H9 (cell line): Measurements from ENCODE around the gene SLC25A42. TPM values are rescaled to one million over a fixed set of nuclear protein-coding genes. Genes with fewer than 3 reads are reported as not detected.

Experiments used
- DNase-seq: peaks from one replicate; pipeline ENCODE4 v3.0.0-alpha.2; 2017
- H2AFZ ChIP-seq: one replicate; pipeline ENCODE4 v1.6.1; 2013; ENCODE audit warnings: mild to moderate bottlenecking, low read length, control low read depth, moderate library complexity
- H2AK5ac ChIP-seq: 2 replicates; pipeline ENCODE4 v1.6.1; 2013; ENCODE audit warnings: low read length, control low read depth, mixed read lengths; ENCODE audit not compliant: insufficient read length
- H2BK120ac ChIP-seq: one replicate; pipeline ENCODE4 v1.6.1; 2013; ENCODE audit warnings: low read depth, mild to moderate bottlenecking, low read length, control low read depth, inconsistent platforms; ENCODE audit not compliant: poor library complexity, severe bottlenecking
- H2BK12ac ChIP-seq: 2 replicates; pipeline ENCODE4 v1.6.1; 2013; ENCODE audit warnings: low read length, control low read depth, mixed read lengths, low read depth; ENCODE audit not compliant: insufficient read length
- H2BK15ac ChIP-seq: 2 replicates; pipeline ENCODE4 v1.6.1; 2013; ENCODE audit warnings: low read depth, low read length, control low read depth
- H2BK20ac ChIP-seq: one replicate; pipeline ENCODE4 v1.6.1; 2013; ENCODE audit warnings: low read depth, mild to moderate bottlenecking, low read length, control low read depth, inconsistent platforms; ENCODE audit not compliant: poor library complexity, severe bottlenecking
- H2BK5ac ChIP-seq: 2 replicates; pipeline ENCODE4 v1.6.1; 2013; ENCODE audit warnings: low read length, control low read depth, mixed read lengths; ENCODE audit not compliant: insufficient read length
- H3K14ac ChIP-seq: 2 replicates; pipeline ENCODE4 v1.6.1; 2013; ENCODE audit warnings: low read length, control low read depth; ENCODE audit not compliant: insufficient read depth
- H3K18ac ChIP-seq: 2 replicates; pipeline ENCODE4 v1.6.1; 2013; ENCODE audit warnings: low read depth, mild to moderate bottlenecking, mixed read lengths, low read length, control low read depth; ENCODE audit not compliant: insufficient read length
- H3K23ac ChIP-seq: 2 replicates; pipeline ENCODE4 v1.6.1; 2013; ENCODE audit warnings: low read length, control low read depth, mixed read lengths, low read depth; ENCODE audit not compliant: insufficient read length
- H3K23me2 ChIP-seq: 2 replicates; pipeline ENCODE4 v1.6.1; 2013; ENCODE audit warnings: low read depth, mild to moderate bottlenecking, mixed read lengths, low read length, control low read depth; ENCODE audit not compliant: insufficient read length, poor library complexity, severe bottlenecking
- H3K27ac ChIP-seq: 2 replicates; pipeline ENCODE4 v1.5.1; 2013; ENCODE audit warnings: low read length, control low read depth, mixed read lengths, low read depth; ENCODE audit not compliant: insufficient read length
- H3K27me3 ChIP-seq: 2 replicates; pipeline ENCODE4 v1.6.1; 2013; ENCODE audit warnings: low read length, control low read depth, inconsistent platforms; ENCODE audit not compliant: insufficient read depth
- H3K4ac ChIP-seq: 2 replicates; pipeline ENCODE4 v1.6.1; 2013; ENCODE audit warnings: low read depth, mild to moderate bottlenecking, control low read depth, inconsistent platforms, low read length, moderate library complexity
- H3K4me1 ChIP-seq: 2 replicates; pipeline ENCODE4 v1.6.1; 2013; ENCODE audit warnings: low read length, control low read depth, inconsistent platforms; ENCODE audit not compliant: insufficient read depth
- H3K4me2 ChIP-seq: 2 replicates; pipeline ENCODE4 v1.6.1; 2013; ENCODE audit warnings: low read length, control low read depth, mixed read lengths; ENCODE audit not compliant: insufficient read length, insufficient read depth
- H3K56ac ChIP-seq: 2 replicates; pipeline ENCODE4 v1.6.1; 2013; ENCODE audit warnings: low read depth, mild to moderate bottlenecking, mixed read lengths, low read length, control low read depth; ENCODE audit not compliant: insufficient read length
- H3K79me1 ChIP-seq: 2 replicates; pipeline ENCODE4 v1.6.1; 2013; ENCODE audit warnings: low read depth, mild to moderate bottlenecking, moderate library complexity, low read length, control low read depth, inconsistent platforms; ENCODE audit not compliant: insufficient read depth, poor library complexity, severe bottlenecking
- H3K79me2 ChIP-seq: 2 replicates; pipeline ENCODE4 v1.6.1; 2013; ENCODE audit warnings: low read length, control low read depth, inconsistent platforms; ENCODE audit not compliant: insufficient read depth
- H3K9ac ChIP-seq: 2 replicates; pipeline ENCODE4 v1.6.1; 2013; ENCODE audit warnings: low read length, control low read depth, mixed read lengths; ENCODE audit not compliant: insufficient read length; ENCODE audit errors: extremely low read depth
- H3K9me3 ChIP-seq: one replicate; pipeline ENCODE4 v1.6.1; 2013; ENCODE audit warnings: low read depth, low read length, inconsistent platforms; ENCODE audit not compliant: control insufficient read depth
- H3T11ph ChIP-seq: one replicate; pipeline ENCODE4 v1.6.1; 2013; ENCODE audit warnings: mild to moderate bottlenecking, low read length, control low read depth, inconsistent platforms
- H4K20me1 ChIP-seq: one replicate; pipeline ENCODE4 v1.6.1; 2013; ENCODE audit not compliant: control insufficient read depth, insufficient read length, insufficient read depth
- H4K5ac ChIP-seq: 2 replicates; pipeline ENCODE4 v1.6.1; 2013; ENCODE audit warnings: low read depth, mild to moderate bottlenecking, mixed read lengths, low read length, control low read depth; ENCODE audit not compliant: insufficient read length
- H4K8ac ChIP-seq: replicated peaks from 2 replicates; pipeline ENCODE4 v1.6.1; 2013; ENCODE audit warnings: low read length, control low read depth, mixed read lengths, low read depth; ENCODE audit not compliant: insufficient read length
- H4K91ac ChIP-seq: 2 replicates; pipeline ENCODE4 v1.6.1; 2013; ENCODE audit warnings: low read depth, mild to moderate bottlenecking, moderate library complexity, mixed read lengths, low read length, control low read depth; ENCODE audit not compliant: insufficient read length
- H3K27ac Mint-ChIP-seq, 3 experiments: 2 replicates in 2 of 3; 3 replicates in 1 of 3; pipeline ENCODE4 v1.8.0; 2020 to 2021; ENCODE audit warnings: mixed read lengths in 3 of 3, mild to moderate bottlenecking in 1 of 3, moderate library complexity in 1 of 3
- H3K27me3 Mint-ChIP-seq: 2 replicates; pipeline ENCODE4 v1.8.0; 2021; ENCODE audit warnings: low read depth, mild to moderate bottlenecking, moderate library complexity, mixed read lengths
- H3K36me3 Mint-ChIP-seq, 3 experiments: 2 replicates in 2 of 3; 3 replicates in 1 of 3; pipeline ENCODE4 v1.8.0; 2020 to 2021; ENCODE audit warnings: low read depth in 3 of 3, mixed read lengths in 3 of 3; ENCODE audit not compliant: insufficient read depth in 1 of 3
- H3K4me1 Mint-ChIP-seq, 2 experiments: 2 replicates each; pipeline ENCODE4 v1.8.0; 2020; ENCODE audit warnings: mixed read lengths in 2 of 2
- H3K4me3 Mint-ChIP-seq, 2 experiments: 2 replicates in 1 of 2; 3 replicates in 1 of 2; pipeline ENCODE4 v1.8.0; 2020 to 2021; ENCODE audit warnings: mild to moderate bottlenecking in 2 of 2, mixed read lengths in 2 of 2, moderate library complexity in 1 of 2
- H3K9me3 Mint-ChIP-seq, 2 experiments: 2 replicates in 1 of 2; 3 replicates in 1 of 2; pipeline ENCODE4 v1.8.0; 2020; ENCODE audit warnings: mild to moderate bottlenecking in 2 of 2, mixed read lengths in 2 of 2, moderate library complexity in 1 of 2
- CTCF ChIP-seq: fragments of 200-600 bp; sonication (generic); conservative IDR thresholded peaks from 3 replicates; pipeline ENCODE4 v1.8.0; 2021; ENCODE audit warnings: antibody characterized with exemption, mild to moderate bottlenecking
- whole genome bisulfite sequencing: extraction: QIAGEN DNeasy Blood & Tissue Kit; methylation state at CpG from one replicate; pipeline ENCODE4 v1.1.7; 2013; ENCODE audit warnings: missing lambda C conversion rate, low lambda C conversion rate, mixed read lengths; ENCODE audit not compliant: insufficient read length; ENCODE audit errors: extremely low coverage; 5-methylcytosine and 5-hydroxymethylcytosine counted together
- total RNA-seq: library from RNA; stranded (reverse); gene quantifications from 2 replicates; pipeline ENCODE4 v1.2.1, GENCODE V29; 2021

Gene SLC25A42
- total RNA-seq, 1 experiment from 2014 or later, result 3.6 TPM

- no peak overlapping the region for H3K27ac Mint-ChIP-seq
- H2AK5ac ChIP-seq, result no peak overlapping the region
- H2BK15ac ChIP-seq, result no peak overlapping the region
- peaks cover 73% of the 10 kb centered on the region for H3K27me3 Mint-ChIP-seq
- no peak overlapping the region for H3K14ac ChIP-seq
- H3K36me3 Mint-ChIP-seq, result peaks cover 0 to 1% (median 0%) of the 10 kb centered on the region in 3 experiments; a peak in 1 of 7 replicates
- H2BK20ac ChIP-seq, result no peak overlapping the region
- no peaks in the 10 kb centered on the region for H3K9me3 ChIP-seq
- no peak overlapping the region for H3K4me2 ChIP-seq
- no peaks in the 10 kb centered on the region for H3K79me1 ChIP-seq
- H3K79me2 ChIP-seq, result no peaks in the 10 kb centered on the region
- H4K8ac ChIP-seq, result no peak overlapping the region
- H3K4me1 Mint-ChIP-seq, result peaks cover 17 to 18% of the 10 kb centered on the region in 2 experiments
- H3K18ac ChIP-seq, result no peak overlapping the region
- WGBS, result no CpG with 5 or more reads among the region's 11 CpGs
- no peak overlapping the region for H3K27ac ChIP-seq
- no peak for TF ChIP-seq CTCF
- no peak overlapping the region for H3K23ac ChIP-seq
- DNase-seq, result no peak
- H2BK12ac ChIP-seq, result no peak overlapping the region
- H3K9ac ChIP-seq, result no peak overlapping the region
- H3K4me3 Mint-ChIP-seq, result no peak overlapping the region
- H4K20me1 ChIP-seq, result no peaks in the 10 kb centered on the region
- no peak overlapping the region for H2BK5ac ChIP-seq
- no peak overlapping the region for H2BK120ac ChIP-seq
- no peaks in the 10 kb centered on the region for H3K9me3 Mint-ChIP-seq
- H3K4ac ChIP-seq, result no peak overlapping the region
- H3K56ac ChIP-seq, result no peak overlapping the region
- H4K5ac ChIP-seq, result no peak overlapping the region
- peaks cover 4% of the 10 kb centered on the region for H3K23me2 ChIP-seq
- no peak overlapping the region for H4K91ac ChIP-seq
- peaks cover 3% of the 10 kb centered on the region; the same call in 1 of the 2 replicates for H3K4me1 ChIP-seq
- no peak overlapping the region for H3T11ph ChIP-seq
- H2AFZ ChIP-seq, result no peak overlapping the region
- peaks cover 11% of the 10 kb centered on the region; the same call in 1 of the 2 replicates for H3K27me3 ChIP-seq
Observed at GRCh38 chr19:19067276-19068072, 3.7 kb downstream of the SLC25A42 start.
